Mesenteric fat pad (tissue), 1 donor: Measurements from ENCODE around the gene COPE. TPM values are rescaled to one million over a fixed set of nuclear protein-coding genes. Genes with fewer than 3 reads are reported as not detected.
"Not testable (repeated sequence)": the region's sequence is repeated elsewhere in the genome, so short reads cannot be mapped to it uniquely, and the experiment has no call there.

ENCODE experiments used
- DNase-seq: peaks from one replicate; pipeline ENCODE4 v3.0.0-alpha.2; 2020; ENCODE audit warnings: low spot score
- total RNA-seq: library from RNA; stranded (reverse); fragmentation: NEBNext Ultra II Directional; extraction: Animal tissue kit (Norgen Biotek cat#: 25700); gene quantifications from one replicate; pipeline ENCODE4 v1.2.1, GENCODE V29; 2021
- donor health status: DM: yes; HTN: yes; CAD: no.

Gene COPE
- total RNA-seq, 1 donor from 2014 or later = 147 TPM

- no peak for DNase-seq
Observed at GRCh38 chr19:18908917-18909619, 10.1 kb downstream of the COPE start.

DNA sequence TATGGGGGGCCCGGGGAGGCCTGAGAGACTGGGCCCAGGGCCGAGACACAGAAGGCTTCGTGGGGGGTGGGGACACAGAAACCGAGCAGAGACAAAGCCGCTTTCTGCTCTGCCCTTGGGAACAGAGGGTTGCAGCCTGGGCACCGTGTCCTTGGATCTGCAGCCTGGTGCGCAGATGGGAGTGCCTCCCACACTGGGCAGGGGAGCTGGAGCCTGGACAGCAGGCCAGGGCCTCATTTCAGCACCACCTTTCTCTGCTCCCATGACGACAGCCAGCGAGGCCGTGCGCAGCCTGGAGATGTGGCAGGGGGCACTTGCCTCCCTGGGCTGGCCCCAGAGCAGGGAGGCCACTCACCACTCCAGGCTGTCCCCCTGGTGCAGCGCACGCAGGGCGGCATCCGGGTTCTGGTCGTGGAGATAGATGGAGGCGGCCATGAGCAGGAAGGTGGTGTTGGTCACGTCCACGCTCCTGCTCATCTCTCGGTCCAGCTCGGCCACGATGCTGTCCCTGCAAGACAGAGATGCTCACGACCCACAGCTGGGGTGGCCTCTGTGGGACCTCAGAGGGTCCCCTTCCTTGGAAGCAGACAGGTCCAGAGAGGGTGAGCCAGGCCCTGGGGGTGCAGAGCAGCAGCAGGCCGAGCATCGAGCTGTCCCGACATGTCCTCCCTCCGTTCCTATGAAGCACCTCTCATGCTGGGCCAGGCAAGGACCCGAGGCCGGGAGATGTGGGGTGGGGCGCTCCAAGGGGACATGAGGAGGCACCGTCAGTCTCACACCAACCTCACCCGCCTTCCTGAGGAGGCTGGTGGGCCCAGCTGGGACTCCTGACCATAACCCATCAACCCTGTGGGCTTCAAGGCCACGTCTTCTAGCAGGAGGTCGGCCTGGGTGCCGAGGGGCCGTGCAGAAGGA lies 12.3 kb downstream of the COPE start:
- no peak for DNase-seq

GRCh38 chr19:18905513-18906236 lies 13.5 kb downstream of the COPE start:
- DNase-seq = no peak

GRCh38 chr19:18905058-18905456 lies 14.1 kb downstream of the COPE start:
- no peak for DNase-seq

- DNase-seq = no peak
Observed at GRCh38 chr19:18904334-18905057, 14.7 kb downstream of the COPE start.

- DNase-seq = no peak
Observed at GRCh38 chr19:18903156-18904037, 15.8 kb downstream of the COPE start.

- not testable (repeated sequence) for DNase-seq
Observed at GRCh38 chr19:18902519-18902918, 16.7 kb downstream of the COPE start.

GRCh38 chr19:18901491-18901890 lies 17.7 kb downstream of the COPE start:
- DNase-seq = no peak

GRCh38 chr19:18900700-18901481 lies 18.3 kb downstream of the COPE start:
- no peak for DNase-seq

- DNase-seq = no peak
Observed at GRCh38 chr19:18899624-18900560, 19.3 kb downstream of the COPE start.

- DNase-seq = no peak
Observed at GRCh38 chr19:18898607-18899408, 20.4 kb downstream of the COPE start.

DNA sequence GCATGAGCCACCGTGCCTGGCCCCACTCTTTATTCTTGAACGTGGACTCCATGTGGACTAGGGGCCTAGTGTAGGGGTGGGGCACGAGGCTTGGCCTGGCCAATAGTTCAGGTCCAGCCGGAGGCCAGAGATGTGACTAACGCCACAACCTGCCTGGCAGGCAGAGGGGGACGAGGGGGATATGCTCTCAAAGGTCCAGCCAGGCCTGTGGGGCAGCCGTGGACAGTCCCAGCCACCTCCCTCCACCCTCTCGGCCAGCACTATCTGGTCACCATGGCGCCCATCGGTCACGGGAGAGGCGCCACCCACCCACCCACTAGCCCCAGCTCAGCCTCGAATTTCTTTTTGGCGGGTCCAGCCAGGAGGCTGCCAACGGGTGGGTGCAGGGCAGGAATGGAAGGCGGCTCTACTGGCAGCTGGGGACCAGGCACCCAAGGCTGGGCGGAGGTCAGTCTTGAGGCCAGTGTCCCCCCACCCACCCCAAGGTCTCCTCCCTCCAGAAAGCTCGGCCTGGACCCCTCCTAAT lies 21.0 kb downstream of the COPE start:
- DNase-seq = no peak

DNA sequence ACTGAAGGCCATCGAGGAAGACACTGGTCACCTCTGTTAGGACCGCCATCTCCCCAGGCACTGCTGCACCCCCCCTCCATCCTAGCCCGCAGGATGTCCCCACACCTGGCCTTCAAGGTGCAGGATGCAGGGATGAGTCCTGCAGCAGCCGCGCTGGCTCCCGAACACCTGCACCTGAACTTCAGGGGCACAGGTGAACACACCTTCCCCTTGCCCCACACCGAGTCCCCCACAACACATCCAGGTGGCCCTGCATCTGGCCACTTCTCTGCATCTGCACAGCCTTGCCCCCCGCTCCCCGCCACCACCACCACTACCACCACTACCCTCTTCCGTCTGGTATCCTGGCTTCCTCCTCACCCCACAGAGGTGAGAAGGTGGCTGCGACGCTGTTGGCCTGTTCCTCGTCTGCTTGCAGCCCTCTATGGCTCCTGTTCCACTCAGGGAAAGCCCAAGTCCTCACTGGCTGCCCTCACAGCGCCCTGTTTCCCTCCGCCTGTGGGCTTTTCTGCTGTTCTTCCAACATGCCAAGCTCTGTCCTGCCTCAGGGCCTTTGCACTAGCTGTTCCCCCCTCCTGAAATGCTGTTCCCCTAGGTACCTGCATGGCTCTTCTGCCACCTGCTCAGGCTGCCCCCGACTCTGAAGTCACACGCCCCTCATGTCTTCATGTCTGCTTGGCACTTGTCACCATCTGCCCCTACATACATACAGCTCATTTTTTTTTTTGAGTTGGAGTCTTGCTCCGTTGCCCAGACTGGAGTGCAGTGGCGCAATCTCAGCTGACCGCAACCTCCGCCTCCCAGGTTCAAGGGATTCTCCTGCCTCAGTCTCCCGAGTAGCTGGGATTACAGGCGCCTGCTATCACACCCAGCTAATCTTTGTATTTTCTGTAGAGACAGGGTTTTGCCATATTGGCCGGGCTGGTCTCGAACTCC lies 21.8 kb downstream of the COPE start:
- DNase-seq = no peak

DNA sequence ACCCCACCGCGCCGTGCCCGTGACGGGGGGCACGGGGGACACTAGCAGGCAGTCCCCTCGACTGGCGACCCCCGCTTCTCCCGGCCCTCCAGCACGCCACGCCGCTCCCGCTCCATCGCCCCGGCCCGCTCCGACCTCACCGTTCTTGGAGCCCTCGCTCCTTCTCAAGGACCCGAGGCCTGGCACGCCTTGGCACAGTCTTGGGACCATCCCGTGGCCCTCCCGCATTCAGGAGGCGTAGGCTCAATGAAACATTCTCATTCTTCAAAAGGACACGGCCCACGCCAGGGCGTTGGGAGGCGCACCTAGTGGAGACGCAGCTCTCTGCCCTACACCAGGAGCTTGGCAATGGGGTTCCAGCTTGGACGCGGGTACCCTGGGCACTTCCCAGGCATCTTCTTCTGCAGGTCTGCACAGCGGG lies 22.8 kb downstream of the COPE start:
- DNase-seq = no peak

GRCh38 chr19:18895824-18896341 lies 23.3 kb downstream of the COPE start, which contains the start of gene CERS1:
TSS of gene CERS1 (minus strand) at chr19:18896158. CDS start at chr19:18896072, 86 bp downstream.
- DNase-seq = no peak
